ENCODE results near the gene HCN4.

Gene HCN4

DNA sequence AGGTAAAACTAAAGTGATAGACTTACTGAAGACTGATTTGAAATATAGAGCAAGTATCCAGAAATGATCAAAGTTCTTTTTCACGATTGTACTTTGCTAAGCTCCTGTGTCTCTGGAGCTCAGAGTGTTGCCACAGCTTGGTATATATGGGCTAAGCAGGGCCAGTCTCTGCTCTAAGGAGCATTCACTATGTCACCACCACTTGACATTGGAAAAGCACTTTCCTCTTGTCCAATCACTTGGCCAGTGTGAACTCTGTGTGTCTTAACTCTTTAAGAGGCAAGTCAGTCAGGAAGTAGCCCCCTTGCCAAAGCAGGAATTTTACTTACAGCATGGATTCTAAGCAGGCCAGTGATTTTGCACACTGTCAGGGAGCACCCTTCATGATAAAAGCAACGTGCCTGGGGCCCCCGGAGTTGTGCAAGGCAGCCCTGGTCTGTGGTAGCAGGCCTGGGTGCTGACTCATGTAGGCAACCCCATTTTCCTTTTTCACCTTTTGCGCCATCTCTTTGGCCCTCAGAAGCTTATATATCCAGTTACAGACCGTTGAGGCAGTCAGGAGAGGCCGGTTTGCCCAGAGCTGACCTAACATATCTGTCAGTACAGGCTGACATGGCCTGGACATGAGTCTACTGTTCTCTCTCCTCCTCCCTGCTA lies 73.0 kb downstream of the HCN4 start:
- DNase-seq (ENCODE audit: low read depth): no peak

DNA sequence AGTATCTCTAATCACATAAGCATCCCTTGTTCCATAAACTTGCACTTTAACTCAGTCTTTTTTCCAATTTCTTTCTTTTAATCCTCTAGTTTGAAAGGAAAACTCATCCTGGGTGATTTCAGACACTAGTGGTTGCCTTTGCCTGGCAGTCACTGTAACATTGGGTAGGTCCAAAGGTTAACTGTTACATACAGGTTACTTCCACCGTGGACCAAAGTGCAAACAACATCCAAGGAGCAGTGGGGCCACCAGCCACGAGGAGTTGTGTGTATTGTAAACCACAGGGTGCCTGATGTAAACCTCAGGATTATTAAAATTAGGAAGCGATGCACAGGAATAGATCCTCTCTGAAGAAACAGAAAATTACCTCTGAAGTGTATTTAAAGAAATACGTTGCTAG lies 75.0 kb downstream of the HCN4 start:
- DNase-seq (ENCODE audit: low read depth): no peak

DNA sequence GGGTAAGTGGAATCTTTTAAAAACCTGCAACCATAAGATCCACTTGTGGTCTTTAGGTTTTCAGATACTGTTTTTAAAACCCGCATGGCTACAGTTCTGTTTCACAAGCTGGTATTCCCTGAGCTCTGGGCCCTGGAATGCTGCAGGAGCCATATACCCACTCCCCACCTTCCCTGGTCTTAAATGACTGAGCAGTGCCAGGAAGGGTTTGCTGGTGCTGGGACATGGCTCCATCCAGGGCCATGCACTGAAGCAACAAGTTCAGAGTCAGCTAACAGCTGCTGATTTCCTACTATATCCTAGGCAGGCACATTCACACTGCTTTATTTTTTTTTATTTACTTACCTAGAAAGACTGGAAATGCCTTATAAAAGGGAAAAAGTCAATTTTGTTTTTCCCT lies 77.3 kb downstream of the HCN4 start:
- DNase-seq (ENCODE audit: low read depth): no peak

DNA sequence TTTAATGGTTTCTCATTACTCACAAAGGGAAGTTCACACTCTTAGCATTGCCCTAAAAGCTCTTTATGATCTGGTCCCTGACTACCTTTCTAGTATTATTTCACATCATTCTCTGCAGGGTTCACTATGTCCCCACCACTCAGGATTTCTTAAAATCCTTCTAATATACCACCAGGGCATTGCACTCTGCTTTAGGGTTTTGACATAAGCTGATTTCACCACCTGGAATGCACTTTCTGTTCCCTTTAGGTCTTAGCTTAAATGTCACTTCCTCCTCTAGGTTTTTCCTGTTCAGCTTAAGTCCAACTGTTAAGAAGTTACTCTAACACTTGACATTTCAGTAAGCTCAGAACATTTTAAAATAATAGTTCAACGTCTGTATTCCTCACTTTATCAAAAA lies 81.7 kb downstream of the HCN4 start:
- no peak for DNase-seq (ENCODE audit: low read depth)

DNA sequence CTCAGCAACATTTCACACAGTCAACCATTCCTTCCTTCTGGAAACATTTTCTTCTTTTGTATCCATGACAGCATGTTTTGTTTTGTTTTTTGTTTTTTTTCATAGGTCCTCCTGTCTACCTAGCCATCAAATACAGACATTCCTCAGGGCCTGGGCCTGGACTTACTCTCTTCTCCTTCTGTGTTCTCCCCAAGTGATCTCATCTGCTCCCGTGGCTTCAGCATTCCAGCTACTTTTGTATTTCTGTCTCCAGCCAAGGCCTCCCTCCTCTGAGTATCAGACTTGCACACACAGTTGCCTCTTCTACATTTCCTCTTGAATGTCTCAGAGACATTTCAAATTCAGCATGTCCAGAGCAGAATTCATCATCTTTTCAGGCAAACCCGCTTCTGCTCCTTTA lies 82.4 kb downstream of the HCN4 start:
- DNase-seq (ENCODE audit: low read depth): no peak

DNA sequence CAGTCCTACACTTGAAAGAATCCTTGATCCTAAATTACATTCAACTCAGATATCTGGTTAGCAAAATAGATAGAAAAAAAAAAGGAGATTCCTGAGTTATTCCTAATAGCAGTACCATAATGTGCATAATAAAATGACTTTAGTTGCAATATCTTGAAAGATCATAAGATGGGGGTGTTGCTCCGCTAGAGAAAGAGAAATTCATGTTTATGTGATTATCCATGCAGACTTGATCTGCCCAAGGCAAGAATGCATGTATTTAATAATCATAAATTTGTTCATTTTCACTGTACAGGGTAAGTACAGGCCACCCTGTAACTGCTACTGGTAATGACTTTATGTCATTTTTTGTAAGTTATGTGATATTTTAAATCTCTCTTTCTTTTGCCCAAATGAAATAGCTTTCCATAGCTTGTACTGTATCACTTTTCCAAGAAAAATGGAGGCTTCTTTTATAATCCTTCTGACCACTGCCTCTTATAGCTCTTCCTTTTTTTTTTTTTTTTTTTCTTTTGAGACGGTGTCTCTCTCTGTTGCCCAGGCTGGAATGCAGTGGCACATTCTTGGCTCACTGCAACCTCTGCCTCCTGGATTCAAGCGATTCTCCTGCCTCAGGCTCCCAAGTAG lies 84.6 kb downstream of the HCN4 start:
- DNase-seq (ENCODE audit: low read depth): no peak

DNA sequence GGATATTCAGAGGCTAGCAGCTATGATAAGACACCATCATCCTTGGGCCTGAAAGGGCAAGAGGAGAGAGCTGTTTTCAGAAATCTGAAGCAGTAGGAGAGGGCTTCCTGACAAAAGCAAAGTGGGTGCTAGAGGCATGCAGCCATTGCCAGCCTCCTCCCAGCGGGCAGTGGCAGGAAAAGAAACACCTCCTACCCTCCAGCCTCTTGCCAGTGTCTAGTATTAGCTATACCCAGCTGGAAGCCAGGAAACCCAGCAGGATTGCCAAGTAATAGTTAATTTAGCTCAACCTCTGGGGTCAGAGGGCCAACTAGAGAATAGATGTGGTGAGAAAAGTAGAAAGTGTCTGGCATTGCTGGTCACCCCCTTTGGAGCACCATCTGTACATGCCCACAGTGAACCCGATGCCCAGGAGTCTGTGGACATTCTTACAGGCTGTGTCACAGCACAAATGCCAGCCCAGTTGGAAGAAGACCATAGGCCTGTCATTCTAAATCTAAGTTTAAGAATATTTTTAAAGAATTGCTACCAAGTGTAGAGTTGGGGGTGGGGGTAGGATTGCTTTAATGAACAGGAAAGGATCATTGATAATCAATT lies 85.3 kb downstream of the HCN4 start:
- DNase-seq (ENCODE audit: low read depth): no peak

DNA sequence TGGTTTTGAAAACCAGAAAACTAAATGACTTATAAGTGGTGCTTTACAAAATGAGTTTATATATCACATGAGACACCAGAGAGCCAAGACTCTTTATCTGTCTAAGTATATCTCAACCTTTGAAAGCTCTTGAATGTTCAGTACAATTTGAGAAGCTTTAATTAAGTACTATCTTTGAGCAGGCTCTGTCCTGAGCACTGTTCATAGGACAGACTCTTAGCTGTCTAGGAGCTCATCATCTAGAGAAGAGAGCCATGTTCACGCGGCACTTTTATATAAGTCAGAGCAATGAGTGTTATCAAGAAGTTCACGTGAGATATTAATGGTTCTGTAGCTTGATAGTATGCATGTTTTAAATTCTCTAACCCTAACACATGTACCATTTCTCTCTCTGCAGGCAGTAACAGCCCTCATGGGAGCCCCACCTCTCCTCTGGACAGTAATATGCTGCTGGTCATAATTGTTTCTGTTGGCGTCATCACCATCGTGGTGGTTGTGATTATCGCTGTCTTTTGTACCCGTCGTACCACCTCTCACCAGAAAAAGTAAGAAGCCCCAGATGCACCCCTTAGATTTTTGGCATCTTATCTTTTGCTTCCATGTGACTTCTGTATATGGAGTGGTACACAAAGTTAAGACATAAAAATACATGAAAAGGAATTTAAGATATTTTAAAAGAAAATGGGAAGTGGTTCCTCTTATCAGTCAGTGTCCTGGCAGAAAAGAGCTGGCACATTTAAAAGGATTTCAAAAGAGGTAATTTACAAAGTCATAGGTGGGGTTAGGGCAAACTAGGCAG lies 86.0 kb downstream of the HCN4 start:
- no peak for DNase-seq (ENCODE audit: low read depth)

DNA sequence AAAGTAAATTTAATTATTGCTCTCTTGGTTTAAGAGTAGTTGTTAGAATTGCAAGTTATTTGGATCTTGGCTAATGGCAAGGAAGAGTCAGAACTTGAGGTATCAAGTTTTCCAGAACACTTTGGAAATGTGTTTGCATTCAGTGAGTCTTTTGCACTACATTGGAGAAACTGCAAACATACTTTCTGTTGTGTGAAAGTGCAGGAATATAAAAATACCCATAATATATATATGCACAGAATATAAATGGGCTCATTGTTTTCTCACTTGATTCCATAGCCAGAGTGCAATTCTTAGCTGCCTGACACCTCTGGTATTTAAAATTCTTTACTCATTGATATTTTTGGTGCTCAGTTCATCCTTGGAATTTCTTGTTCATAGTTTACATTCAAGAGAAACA lies 92.9 kb downstream of the HCN4 start:
- DNase-seq (ENCODE audit: low read depth): no peak

DNA sequence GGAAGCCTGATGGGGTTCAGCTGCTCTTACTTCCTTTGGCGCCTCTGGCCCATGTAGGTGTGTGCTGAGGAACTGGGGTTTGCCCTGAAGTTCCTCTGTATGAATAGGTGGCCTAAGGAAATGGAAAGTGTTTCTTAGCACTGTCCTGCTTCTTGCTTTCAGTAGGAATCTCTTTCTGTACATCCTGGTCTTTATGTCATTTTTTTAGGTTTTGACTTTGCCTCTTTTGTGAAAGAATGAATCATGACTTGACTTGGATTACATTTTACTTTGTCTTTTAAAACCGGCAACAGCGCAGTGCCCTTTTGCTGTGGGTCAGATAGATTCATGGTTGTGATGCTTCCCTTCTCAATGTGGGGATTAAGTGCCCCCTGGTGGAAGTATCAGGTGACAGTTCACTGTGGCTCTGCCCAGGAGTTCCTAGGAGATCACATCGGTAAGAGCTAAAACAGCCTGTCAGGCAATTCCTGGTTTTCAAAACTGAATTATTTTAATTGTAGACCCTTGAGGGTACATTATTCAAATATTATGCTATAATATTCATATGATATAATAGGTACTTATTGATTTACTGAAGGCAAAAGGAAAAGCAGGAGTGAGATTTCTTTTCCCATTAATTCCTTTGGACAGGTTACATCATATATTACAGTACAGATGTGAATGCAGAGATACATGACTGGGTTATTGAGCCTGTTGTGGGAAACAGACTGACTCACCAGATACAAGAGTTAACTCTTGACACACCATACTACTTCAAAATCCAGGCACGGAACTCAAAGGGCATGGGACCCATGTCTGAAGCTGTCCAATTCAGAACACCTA lies 95.4 kb downstream of the HCN4 start:
- DNase-seq (ENCODE audit: low read depth): peak; percentile 21

DNA sequence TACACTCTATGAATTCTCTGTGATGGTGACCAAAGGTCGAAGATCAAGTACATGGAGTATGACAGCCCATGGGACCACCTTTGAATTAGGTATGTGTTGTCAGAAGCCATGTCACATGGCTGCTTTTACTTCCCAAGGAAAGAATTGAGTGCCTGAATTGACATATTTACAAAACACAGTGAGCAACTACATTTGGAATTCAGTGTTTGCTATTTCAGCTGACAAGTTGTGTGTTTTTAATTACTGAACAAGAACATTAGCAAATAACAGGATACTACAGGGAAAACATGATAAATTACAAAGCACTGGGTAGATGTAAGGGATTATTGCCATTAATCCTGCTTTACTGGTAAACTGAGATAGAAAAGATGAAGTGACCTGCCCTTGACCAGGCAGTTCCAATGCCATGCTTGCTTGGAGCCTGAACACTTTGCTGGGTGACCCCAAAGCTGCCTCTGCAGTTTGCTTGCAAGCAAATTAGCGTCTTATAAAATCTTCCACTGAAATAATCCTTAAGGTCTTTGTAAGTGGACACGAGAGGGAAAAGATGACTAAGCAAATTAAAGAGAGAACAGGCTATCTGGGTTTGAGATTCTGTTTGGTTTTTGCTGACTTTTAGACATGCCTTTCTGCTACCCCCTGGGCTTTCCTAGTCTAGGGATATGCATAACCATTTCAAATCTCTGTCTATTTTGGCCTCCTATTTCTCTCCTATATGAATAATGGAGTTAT lies 98.2 kb downstream of the HCN4 start:
- no peak for DNase-seq (ENCODE audit: low read depth)

All from activated T-cell treated with anti-CD3 and anti-CD28 coated beads for 48 hours (primary cell).